Chondrocyte (in vitro differentiated cells): ENCODE data around the gene TMEM120B. TPM values are rescaled to one million over a fixed set of nuclear protein-coding genes. Genes with fewer than 3 reads are reported as not detected.

Experiments
- DNase-seq: peaks from one replicate; pipeline ENCODE4 v3.0.0; 2021; ENCODE audit warnings: mixed read lengths, low spot score
- H3K27ac Mint-ChIP-seq: one replicate; pipeline ENCODE4 v1.8.0; 2021; ENCODE audit warnings: mild to moderate bottlenecking, moderate library complexity, mixed read lengths; ENCODE audit not compliant: unreplicated experiment
- H3K27me3 Mint-ChIP-seq: 2 replicates; pipeline ENCODE4 v1.8.0; 2021; ENCODE audit warnings: low read depth, mixed read lengths
- H3K36me3 Mint-ChIP-seq: 2 replicates; pipeline ENCODE4 v1.8.0; 2021; ENCODE audit warnings: low read depth, mixed read lengths
- H3K4me1 Mint-ChIP-seq: 2 replicates; pipeline ENCODE4 v1.8.0; 2021; ENCODE audit warnings: low read depth, mild to moderate bottlenecking, mixed read lengths
- H3K4me3 Mint-ChIP-seq: one replicate; pipeline ENCODE4 v1.8.0; 2021; ENCODE audit warnings: mild to moderate bottlenecking, moderate library complexity, mixed read lengths; ENCODE audit not compliant: unreplicated experiment
- H3K9me3 Mint-ChIP-seq: 2 replicates; pipeline ENCODE4 v1.8.0; 2021; ENCODE audit warnings: low read depth, mixed read lengths
- CTCF ChIP-seq: fragments of 200-600 bp; sonication (generic); IDR thresholded peaks from 2 replicates; pipeline ENCODE4 v1.5.0; 2021; ENCODE audit warnings: antibody characterized with exemption, mild to moderate bottlenecking, moderate library complexity
- total RNA-seq: library from RNA; stranded (reverse); gene quantifications from 3 replicates; pipeline ENCODE4 v1.2.1, GENCODE V29; 2021

The TMEM120B gene
- total RNA-seq, 1 donor from 2014 or later = 15.3 TPM

- DNase-seq = no peak
- H3K4me3 Mint-ChIP-seq = no peak overlapping the region
- H3K27me3 Mint-ChIP-seq = no peaks in the 10 kb centered on the region
- H3K27ac Mint-ChIP-seq = no peak overlapping the region
- no peaks in the 10 kb centered on the region for H3K9me3 Mint-ChIP-seq
- no peak for TF ChIP-seq CTCF
- peaks cover 12% of the 10 kb centered on the region for H3K4me1 Mint-ChIP-seq
- H3K36me3 Mint-ChIP-seq = peaks cover 5% of the 10 kb centered on the region
Measured at GRCh38 chr12:121722511-121722910, 10.0 kb downstream of the TMEM120B start.

- Mint-ChIP-seq H3K9me3 (no peaks in the 10 kb centered on the region), H3K36me3 (peaks cover 5% of the 10 kb centered on the region), H3K4me3 (no peak overlapping the region), H3K27me3 (no peaks in the 10 kb centered on the region), H3K4me1 (peaks cover 12% of the 10 kb centered on the region), H3K27ac (no peak overlapping the region)
- TF ChIP-seq CTCF = no peak
- DNase-seq = no peak
Measured at GRCh38 chr12:121723200-121723599, 10.6 kb downstream of the TMEM120B start.

GRCh38 chr12:121724925-121725324 is 12.4 kb downstream of the TMEM120B start:
- no peaks in the 10 kb centered on the region for H3K9me3 Mint-ChIP-seq
- H3K27ac Mint-ChIP-seq = no peak overlapping the region
- TF ChIP-seq CTCF = no peak
- no peak for DNase-seq
- H3K4me3 Mint-ChIP-seq = no peak overlapping the region
- H3K27me3 Mint-ChIP-seq = no peaks in the 10 kb centered on the region
- peaks cover 5% of the 10 kb centered on the region for H3K36me3 Mint-ChIP-seq
- peaks cover 10% of the 10 kb centered on the region for H3K4me1 Mint-ChIP-seq

- no peak overlapping the region for H3K27ac Mint-ChIP-seq
- H3K4me1 Mint-ChIP-seq = peaks cover 5% of the 10 kb centered on the region
- no peak for DNase-seq
- H3K36me3 Mint-ChIP-seq = peaks cover 5% of the 10 kb centered on the region
- no peak for TF ChIP-seq CTCF
- no peaks in the 10 kb centered on the region for H3K27me3 Mint-ChIP-seq
- H3K9me3 Mint-ChIP-seq = no peaks in the 10 kb centered on the region
- no peak overlapping the region for H3K4me3 Mint-ChIP-seq
Measured at GRCh38 chr12:121725423-121725822, 12.9 kb downstream of the TMEM120B start.

GRCh38 chr12:121729021-121729420 is 16.5 kb downstream of the TMEM120B start:
- H3K27me3 Mint-ChIP-seq = no peaks in the 10 kb centered on the region

More at GRCh38 chr12:121729021-121729420, 16.5 kb downstream of the TMEM120B start:
- peaks cover 5% of the 10 kb centered on the region for H3K36me3 Mint-ChIP-seq
- DNase-seq = no peak
- H3K27ac Mint-ChIP-seq = no peak overlapping the region
- H3K9me3 Mint-ChIP-seq = no peaks in the 10 kb centered on the region
- no peak overlapping the region for H3K4me3 Mint-ChIP-seq
- no peaks in the 10 kb centered on the region for H3K4me1 Mint-ChIP-seq
- no peak for TF ChIP-seq CTCF
